ENCODE results near the gene USP24.

DNA sequence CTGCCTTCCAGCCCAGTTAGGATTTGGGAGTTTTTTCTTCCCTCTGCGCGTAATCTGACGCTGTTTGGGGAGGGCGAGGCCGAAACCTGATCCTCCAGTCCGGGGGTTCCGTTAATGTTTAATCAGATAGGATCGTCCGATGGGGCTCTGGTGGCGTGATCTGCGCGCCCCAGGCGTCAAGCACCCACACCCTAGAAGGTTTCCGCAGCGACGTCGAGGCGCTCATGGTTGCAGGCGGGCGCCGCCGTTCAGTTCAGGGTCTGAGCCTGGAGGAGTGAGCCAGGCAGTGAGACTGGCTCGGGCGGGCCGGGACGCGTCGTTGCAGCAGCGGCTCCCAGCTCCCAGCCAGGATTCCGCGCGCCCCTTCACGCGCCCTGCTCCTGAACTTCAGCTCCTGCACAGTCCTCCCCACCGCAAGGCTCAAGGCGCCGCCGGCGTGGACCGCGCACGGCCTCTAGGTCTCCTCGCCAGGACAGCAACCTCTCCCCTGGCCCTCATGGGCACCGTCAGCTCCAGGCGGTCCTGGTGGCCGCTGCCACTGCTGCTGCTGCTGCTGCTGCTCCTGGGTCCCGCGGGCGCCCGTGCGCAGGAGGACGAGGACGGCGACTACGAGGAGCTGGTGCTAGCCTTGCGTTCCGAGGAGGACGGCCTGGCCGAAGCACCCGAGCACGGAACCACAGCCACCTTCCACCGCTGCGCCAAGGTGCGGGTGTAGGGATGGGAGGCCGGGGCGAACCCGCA, 175.7 kb downstream of the USP24 start, which contains the start of gene PCSK9:
- no peak for TF ChIP-seq POLR2A (IDR thresholded peaks at IDR 0.05; ENCODE audit: low read depth, low read length)
- no peak for TF ChIP-seq POU2F2 (IDR thresholded peaks at IDR 0.05; ENCODE audit: low read depth, low read length)
- no peak for TF ChIP-seq TAF1 (IDR thresholded peaks at IDR 0.05; ENCODE audit: low read depth, low read length)
